ENCODE data around the gene TTC33.
"Not testable (repeated sequence)": the region's sequence is repeated elsewhere in the genome, so short reads cannot be mapped to it uniquely, and the experiment has no call there.

TTC33 gene

GRCh38 chr5:40780199-40780598 lies 24.4 kb upstream of the TTC33 start:
- no peak for DNase-seq (ENCODE audit: extremely low read depth in 1 of 2, low read depth in 1 of 2)

GRCh38 chr5:40779561-40779960 lies 23.8 kb upstream of the TTC33 start:
- no peak for DNase-seq (ENCODE audit: extremely low read depth in 1 of 2, low read depth in 1 of 2)

- DNase-seq (ENCODE audit: extremely low read depth in 1 of 2, low read depth in 1 of 2), result no peak
These were observed 22.4 kb upstream of the TTC33 start for GRCh38 chr5:40778133-40778532.

- DNase-seq (ENCODE audit: extremely low read depth in 1 of 2, low read depth in 1 of 2), result no peak
These were observed 20.9 kb upstream of the TTC33 start for GRCh38 chr5:40776658-40776977.

GRCh38 chr5:40775846-40776657 lies 20.3 kb upstream of the TTC33 start:
- DNase-seq (ENCODE audit: extremely low read depth in 1 of 2, low read depth in 1 of 2), result no peak

- no peak for DNase-seq (ENCODE audit: extremely low read depth in 1 of 2, low read depth in 1 of 2)
These were observed 19.5 kb upstream of the TTC33 start for GRCh38 chr5:40775085-40775845.

GRCh38 chr5:40774623-40775022 lies 18.9 kb upstream of the TTC33 start:
- DNase-seq (ENCODE audit: extremely low read depth in 1 of 2, low read depth in 1 of 2), result no peak

GRCh38 chr5:40770764-40771163 lies 15.0 kb upstream of the TTC33 start:
- no peak for DNase-seq (ENCODE audit: extremely low read depth in 1 of 2, low read depth in 1 of 2)

- DNase-seq (ENCODE audit: extremely low read depth in 1 of 2, low read depth in 1 of 2), result no peak
These were observed 6.9 kb upstream of the TTC33 start for GRCh38 chr5:40762705-40763104.

GRCh38 chr5:40757400-40757799 lies 1.6 kb upstream of the TTC33 start:
- no peak for DNase-seq (ENCODE audit: extremely low read depth in 1 of 2, low read depth in 1 of 2)

GRCh38 chr5:40755093-40755406 lies 711 bp downstream of the TTC33 start:
- DNase-seq (ENCODE audit: extremely low read depth in 1 of 2, low read depth in 1 of 2), result peak; percentile 22 to 34

GRCh38 chr5:40754381-40755092 lies 1.2 kb downstream of the TTC33 start:
- no peak for DNase-seq (ENCODE audit: extremely low read depth in 1 of 2, low read depth in 1 of 2)

GRCh38 chr5:40746703-40747102 lies 9.1 kb downstream of the TTC33 start:
- DNase-seq (ENCODE audit: extremely low read depth in 1 of 2, low read depth in 1 of 2), result no peak

- no peak for DNase-seq (ENCODE audit: extremely low read depth in 1 of 2, low read depth in 1 of 2)
These were observed 12.0 kb downstream of the TTC33 start for GRCh38 chr5:40743771-40744170.

GRCh38 chr5:40738502-40738901 lies 17.3 kb downstream of the TTC33 start:
- no peak for DNase-seq (ENCODE audit: extremely low read depth in 1 of 2, low read depth in 1 of 2)

- DNase-seq (ENCODE audit: extremely low read depth in 1 of 2, low read depth in 1 of 2), result no peak
These were observed 19.5 kb downstream of the TTC33 start for GRCh38 chr5:40736103-40736875.

GRCh38 chr5:40735609-40736008 lies 20.2 kb downstream of the TTC33 start:
- DNase-seq (ENCODE audit: extremely low read depth in 1 of 2, low read depth in 1 of 2), result no peak

GRCh38 chr5:40734986-40735385 lies 20.8 kb downstream of the TTC33 start:
- DNase-seq (ENCODE audit: extremely low read depth in 1 of 2, low read depth in 1 of 2), result no peak

GRCh38 chr5:40733879-40734563 lies 21.7 kb downstream of the TTC33 start:
- no peak for DNase-seq (ENCODE audit: extremely low read depth in 1 of 2, low read depth in 1 of 2)

- no peak for DNase-seq (ENCODE audit: extremely low read depth in 1 of 2, low read depth in 1 of 2)
These were observed 22.3 kb downstream of the TTC33 start for GRCh38 chr5:40733434-40733833.

- DNase-seq (ENCODE audit: extremely low read depth in 1 of 2, low read depth in 1 of 2), result not testable (repeated sequence)
These were observed 33.3 kb downstream of the TTC33 start for GRCh38 chr5:40722497-40722911.

All from activated CD8-positive, alpha-beta memory T cell treated with anti-CD3 and anti-CD28 coated beads for 1 hour (primary cell).